Thyroid gland (tissue), 4 donors: Measurements from ENCODE around the gene PIP4K2A. TPM values are rescaled to one million over a fixed set of nuclear protein-coding genes. Genes with fewer than 3 reads are reported as not detected.

ENCODE experiments used
- DNase-seq, 2 donors: peaks; one replicate each; pipeline ENCODE4 v3.0.0-alpha.2; 2019
- H3K27ac ChIP-seq, 3 donors: fragments of 200-600 bp; sonication (generic); 1 replicate in 2 of 3; 2 replicates in 1 of 3; pipeline ENCODE4 v1.5.1; 2016 to 2019; ENCODE audit warnings: mild to moderate bottlenecking in 1 of 3, moderate library complexity in 1 of 3
- H3K27me3 ChIP-seq: fragments of 200-600 bp; sonication (generic); one replicate; pipeline ENCODE4 v1.5.1; 2019
- H3K36me3 ChIP-seq, 2 donors: fragments of 200-600 bp; sonication (generic); one replicate each; pipeline ENCODE4 v1.5.1; 2016 to 2019
- H3K4me1 ChIP-seq, 2 donors: fragments of 200-600 bp; sonication (generic); one replicate each; pipeline ENCODE4 v1.5.1; 2017 to 2019
- H3K4me3 ChIP-seq, 3 donors: fragments of 200-600 bp; sonication (generic); replicated peaks in 1 of 3; 1 replicate in 2 of 3; 2 replicates in 1 of 3; pipeline ENCODE4 v1.5.1; 2016; ENCODE audit warnings: mild to moderate bottlenecking in 1 of 3
- H3K9me3 ChIP-seq: fragments of 200-600 bp; sonication (generic); one replicate; pipeline ENCODE4 v1.5.1; 2017
- POLR2A ChIP-seq, 2 donors: fragments of 450-650 bp; IDR thresholded peaks; one replicate each; pipeline ENCODE4 v1.6.1; 2017; ENCODE audit warnings: antibody characterized with exemption in 2 of 2, mild to moderate bottlenecking in 2 of 2, moderate library complexity in 1 of 2
- WGBS, 2 donors: methylation state at CpG; one replicate each; pipeline ENCODE4 v1.1.5; 2017; 5-methylcytosine and 5-hydroxymethylcytosine counted together
- intact Hi-C: fragments of 100-400 bp; cut with DNase I; formaldehyde crosslinking; loops from one replicate; pipeline ENCODE4 v1.15.1; 2023
- total RNA-seq, 4 donors: library from RNA; depleted of rRNA; stranded (reverse); fragments of >200 nt; gene quantifications; one replicate each; pipeline ENCODE4 v1.2.3, GENCODE V29; 2016
- TF ChIP-seq, protein P1 (sequence below), 6 experiments: fragments of 200-600 bp in 3 of 6; fragments of 450-650 bp in 3 of 6; sonication (generic) in 3 of 6; IDR thresholded peaks; one replicate each; pipeline ENCODE4 v1.5.1; 2016 to 2019; ENCODE audit warnings: antibody characterized with exemption in 6 of 6, mild to moderate bottlenecking in 2 of 6, inconsistent platforms in 1 of 6, moderate library complexity in 1 of 6

Gene PIP4K2A
- total RNA-seq, 4 donors from 2014 or later = 16.5 to 23.2 (median 19.3) TPM

DNA sequence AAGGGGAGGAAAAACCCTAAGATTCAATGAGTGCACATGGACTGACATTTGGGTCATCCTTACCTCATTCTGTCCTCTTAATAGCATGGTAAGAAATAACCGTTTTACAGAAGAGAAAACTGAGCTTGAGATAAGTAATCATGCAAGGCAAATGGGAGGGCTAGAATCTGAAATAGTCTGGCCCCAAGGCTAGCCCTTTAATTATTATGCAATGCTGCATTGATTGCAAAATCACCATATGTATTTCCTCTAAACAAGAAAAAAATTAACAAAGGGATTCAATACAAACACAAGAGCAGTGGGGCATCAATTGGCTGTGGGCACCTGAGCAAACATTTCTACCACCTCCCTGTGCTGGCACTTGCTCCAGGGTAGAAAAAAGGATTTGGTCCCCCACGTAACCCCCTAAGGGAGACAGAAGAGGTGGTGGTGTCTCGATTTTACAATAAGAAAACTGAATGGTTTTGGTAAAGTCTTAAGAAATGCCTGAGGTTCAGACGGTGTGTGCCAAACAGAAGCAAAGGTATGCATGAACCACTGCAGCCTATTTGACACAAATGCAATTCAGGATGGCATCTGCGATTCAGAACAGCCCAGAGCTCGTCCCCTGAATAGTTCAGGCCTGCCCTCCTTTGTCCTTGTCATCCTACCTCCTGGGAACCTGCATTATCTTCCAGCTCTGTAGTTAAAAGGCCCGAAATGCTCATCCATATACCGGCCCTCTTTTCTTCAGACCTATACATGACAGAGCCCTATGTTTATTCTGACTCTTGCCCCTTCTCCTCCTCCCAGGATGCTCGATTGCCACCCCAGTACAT lies 23.6 kb downstream of the PIP4K2A start:
- DNase-seq = no peak
- WGBS, 2 donors = 77 to 80% methylated on average over 9 of the region's 9 CpGs
- H3K4me3 ChIP-seq = no peak overlapping the region
- no peak for TF ChIP-seq POLR2A (IDR thresholded peaks at IDR 0.05)
- TF ChIP-seq, protein P1, sequence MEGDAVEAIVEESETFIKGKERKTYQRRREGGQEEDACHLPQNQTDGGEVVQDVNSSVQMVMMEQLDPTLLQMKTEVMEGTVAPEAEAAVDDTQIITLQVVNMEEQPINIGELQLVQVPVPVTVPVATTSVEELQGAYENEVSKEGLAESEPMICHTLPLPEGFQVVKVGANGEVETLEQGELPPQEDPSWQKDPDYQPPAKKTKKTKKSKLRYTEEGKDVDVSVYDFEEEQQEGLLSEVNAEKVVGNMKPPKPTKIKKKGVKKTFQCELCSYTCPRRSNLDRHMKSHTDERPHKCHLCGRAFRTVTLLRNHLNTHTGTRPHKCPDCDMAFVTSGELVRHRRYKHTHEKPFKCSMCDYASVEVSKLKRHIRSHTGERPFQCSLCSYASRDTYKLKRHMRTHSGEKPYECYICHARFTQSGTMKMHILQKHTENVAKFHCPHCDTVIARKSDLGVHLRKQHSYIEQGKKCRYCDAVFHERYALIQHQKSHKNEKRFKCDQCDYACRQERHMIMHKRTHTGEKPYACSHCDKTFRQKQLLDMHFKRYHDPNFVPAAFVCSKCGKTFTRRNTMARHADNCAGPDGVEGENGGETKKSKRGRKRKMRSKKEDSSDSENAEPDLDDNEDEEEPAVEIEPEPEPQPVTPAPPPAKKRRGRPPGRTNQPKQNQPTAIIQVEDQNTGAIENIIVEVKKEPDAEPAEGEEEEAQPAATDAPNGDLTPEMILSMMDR (IDR thresholded peaks at IDR 0.05) = no peak
- H3K4me1 ChIP-seq = peaks cover 0 to 9% of the 10 kb centered on the region in 2 donors
- H3K36me3 ChIP-seq = no peaks in the 10 kb centered on the region
- no peaks in the 10 kb centered on the region for H3K27me3 ChIP-seq
- H3K9me3 ChIP-seq = no peaks in the 10 kb centered on the region
- H3K27ac ChIP-seq = no peak overlapping the region
- intact Hi-C loops = no loop called here

DNA sequence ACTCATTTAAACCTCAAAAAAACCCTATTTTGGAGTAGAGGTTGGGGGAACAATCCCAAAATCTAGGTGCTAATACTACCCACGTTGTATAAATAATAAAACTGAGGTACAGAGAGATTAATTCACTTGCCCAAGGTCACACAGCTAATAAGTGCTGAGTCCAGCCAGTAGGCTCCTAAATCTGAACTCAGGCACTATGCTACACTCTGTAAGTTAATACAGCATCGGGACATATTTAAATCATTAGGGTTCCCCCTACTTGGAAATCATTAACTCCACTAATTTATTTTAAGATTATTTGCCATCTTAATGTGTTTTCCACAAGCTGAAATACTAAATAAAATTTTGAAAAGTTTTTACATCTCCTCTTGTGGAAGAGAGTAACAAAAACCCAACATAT lies 24.2 kb downstream of the PIP4K2A start:
- TF ChIP-seq, protein P1 (IDR thresholded peaks at IDR 0.05) = no peak
- TF ChIP-seq POLR2A (IDR thresholded peaks at IDR 0.05) = no peak
- no peak overlapping the region for H3K27ac ChIP-seq
- peaks cover 0 to 9% of the 10 kb centered on the region in 2 donors for H3K4me1 ChIP-seq
- no peaks in the 10 kb centered on the region for H3K27me3 ChIP-seq
- DNase-seq = no peak
- H3K4me3 ChIP-seq = no peak overlapping the region
- WGBS, 2 donors = 77 to 78% methylated on average over 2 of the region's 2 CpGs
- intact Hi-C loops = no loop called here
- H3K9me3 ChIP-seq = no peaks in the 10 kb centered on the region
- H3K36me3 ChIP-seq = no peaks in the 10 kb centered on the region

DNA sequence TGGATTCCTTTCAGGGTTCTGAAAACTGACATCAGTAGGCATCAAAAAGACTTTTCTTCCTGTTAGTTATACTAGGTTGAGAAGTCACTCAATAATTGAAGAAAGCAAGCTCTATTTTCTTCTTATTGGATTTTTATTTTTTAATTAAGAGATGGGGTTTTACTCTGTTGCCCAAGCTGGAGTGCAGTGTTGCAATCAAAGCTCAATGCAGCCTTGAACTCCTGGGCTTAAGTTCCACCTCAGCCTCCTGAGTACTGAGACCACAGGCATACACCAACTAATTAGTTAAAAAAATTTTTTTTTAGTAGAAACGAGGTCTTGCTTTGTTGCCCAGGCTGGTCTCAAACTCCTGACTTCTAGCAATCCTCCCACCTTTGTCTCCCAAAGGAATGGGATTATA lies 28.0 kb downstream of the PIP4K2A start:
- intact Hi-C loops = no loop called here
- 62 to 88% methylated on average over 1 of the region's 1 CpG for WGBS, 2 donors
- Histone ChIP-seq H3K27ac (no peak overlapping the region), H3K4me1 (peaks cover 15 to 43% of the 10 kb centered on the region in 2 donors), H3K4me3 (no peak overlapping the region), H3K27me3 (no peaks in the 10 kb centered on the region), H3K36me3 (no peaks in the 10 kb centered on the region), H3K9me3 (no peaks in the 10 kb centered on the region)
- DNase-seq = no peak
- no peak for TF ChIP-seq POLR2A (IDR thresholded peaks at IDR 0.05)
- TF ChIP-seq, protein P1 (IDR thresholded peaks at IDR 0.05) = no peak

DNA sequence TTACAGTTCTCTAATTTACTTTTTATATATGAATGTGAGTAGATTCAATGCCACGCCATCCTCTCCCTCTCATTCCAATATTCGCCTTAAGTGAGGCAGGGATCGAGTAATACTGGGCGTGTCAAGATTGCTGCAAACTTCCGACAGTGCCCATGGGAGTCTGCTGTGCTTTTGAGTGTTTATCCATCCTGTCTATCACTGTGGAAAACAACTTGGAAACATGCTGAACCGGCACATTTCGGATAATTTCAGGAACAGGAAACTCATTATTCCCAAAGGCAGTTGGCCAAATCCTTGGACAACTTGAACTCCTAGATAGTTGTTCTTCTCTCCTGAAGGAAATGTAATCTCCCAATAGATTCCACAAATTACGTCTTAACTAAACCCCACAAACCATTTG lies 28.5 kb downstream of the PIP4K2A start:
- Histone ChIP-seq H3K36me3 (no peaks in the 10 kb centered on the region), H3K4me1 (peaks cover 15 to 47% of the 10 kb centered on the region in 2 donors), H3K4me3 (no peak overlapping the region), H3K27ac (no peak overlapping the region), H3K27me3 (no peaks in the 10 kb centered on the region), H3K9me3 (no peaks in the 10 kb centered on the region)
- TF ChIP-seq, protein P1 (IDR thresholded peaks at IDR 0.05) = no peak
- TF ChIP-seq POLR2A (IDR thresholded peaks at IDR 0.05) = no peak
- no peak for DNase-seq
- 76 to 79% methylated on average over 8 of the region's 8 CpGs for WGBS, 2 donors
- intact Hi-C loops = no loop called here

DNA sequence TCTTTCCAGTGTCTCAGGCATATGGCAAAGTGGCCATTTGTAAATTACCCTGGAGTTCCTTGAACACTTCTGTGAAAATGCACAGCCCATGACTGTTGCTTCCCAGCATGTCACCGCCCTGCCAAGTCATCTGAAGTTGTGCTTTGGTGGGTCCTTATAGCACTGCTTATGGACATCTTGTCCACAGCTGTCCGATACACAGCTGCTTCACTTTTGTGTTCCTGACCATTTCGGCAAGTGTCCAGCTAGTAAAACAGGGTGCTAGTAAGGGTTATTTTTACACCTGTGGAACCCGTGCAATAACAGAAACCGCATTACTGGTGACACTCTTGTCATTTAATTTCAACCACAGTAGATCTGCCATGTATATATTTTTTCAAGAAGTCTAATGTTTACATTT lies 29.7 kb downstream of the PIP4K2A start:
- intact Hi-C loops = no loop called here
- TF ChIP-seq, protein P1 (IDR thresholded peaks at IDR 0.05) = no peak
- no peak for TF ChIP-seq POLR2A (IDR thresholded peaks at IDR 0.05)
- Histone ChIP-seq H3K9me3 (no peaks in the 10 kb centered on the region), H3K27ac (no peak overlapping the region), H3K27me3 (no peaks in the 10 kb centered on the region), H3K36me3 (no peaks in the 10 kb centered on the region), H3K4me1 (peaks cover 15 to 46% of the 10 kb centered on the region in 2 donors), H3K4me3 (no peak overlapping the region)
- DNase-seq = no peak
- WGBS, 2 donors = 90 to 97% methylated on average over 5 of the region's 5 CpGs
